ENCODE measurements around the gene TCF20.

Gene TCF20

GRCh38 chr22:42258126-42258525 is 12.3 kb downstream of the TCF20 start:
- no peak for DNase-seq

GRCh38 chr22:42257386-42257785 is 13.1 kb downstream of the TCF20 start:
- no peak for DNase-seq

- DNase-seq = no peak
Measured at GRCh38 chr22:42256930-42257329, 13.5 kb downstream of the TCF20 start.

GRCh38 chr22:42256220-42256619 is 14.2 kb downstream of the TCF20 start:
- DNase-seq = no peak

GRCh38 chr22:42249831-42250230 is 20.6 kb downstream of the TCF20 start:
- DNase-seq = no peak

- DNase-seq = no peak
Measured at GRCh38 chr22:42248995-42249394, 21.5 kb downstream of the TCF20 start.

GRCh38 chr22:42247596-42247995 is 22.9 kb downstream of the TCF20 start:
- no peak for DNase-seq

GRCh38 chr22:42243802-42244060 is 26.7 kb downstream of the TCF20 start:
- DNase-seq = no peak

GRCh38 chr22:42236848-42237247 is 33.6 kb downstream of the TCF20 start:
- no peak for DNase-seq

GRCh38 chr22:42236268-42236667 is 34.2 kb downstream of the TCF20 start:
- no peak for DNase-seq

- no peak for DNase-seq
Measured at GRCh38 chr22:42233879-42234278, 36.6 kb downstream of the TCF20 start.

GRCh38 chr22:42231929-42232328 is 38.5 kb downstream of the TCF20 start:
- DNase-seq = no peak

GRCh38 chr22:42229455-42230149 is 40.9 kb downstream of the TCF20 start:
- no peak for DNase-seq

- no peak for DNase-seq
Measured at GRCh38 chr22:42228483-42228882, 42.0 kb downstream of the TCF20 start.

- DNase-seq = no peak
Measured at GRCh38 chr22:42227435-42227834, 43.0 kb downstream of the TCF20 start.

- DNase-seq = no peak
Measured at GRCh38 chr22:42225841-42226240, 44.6 kb downstream of the TCF20 start.

GRCh38 chr22:42222140-42222539 is 48.3 kb downstream of the TCF20 start:
- DNase-seq = no peak

Data from T-helper 9 cell (primary cell).